Rectal smooth muscle tissue (tissue), 1 donor: ENCODE measurements around the gene SRR.
"Not testable (repeated sequence)": the region's sequence is repeated elsewhere in the genome, so short reads cannot be mapped to it uniquely, and the experiment has no call there.

ENCODE experiments used
- H3K27ac ChIP-seq: one replicate; pipeline ENCODE4 v1.7.0; 2013; ENCODE audit warnings: low read depth, low read length, inconsistent platforms
- H3K27me3 ChIP-seq: one replicate; pipeline ENCODE4 v1.7.0; 2013; ENCODE audit warnings: low read length; ENCODE audit not compliant: control insufficient read depth, insufficient read depth
- H3K36me3 ChIP-seq: one replicate; pipeline ENCODE4 v1.7.0; 2013; ENCODE audit warnings: low read length; ENCODE audit not compliant: control insufficient read depth, insufficient read depth
- H3K4me1 ChIP-seq: one replicate; pipeline ENCODE4 v1.7.0; 2013; ENCODE audit warnings: low read length; ENCODE audit not compliant: control insufficient read depth, insufficient read depth
- H3K4me3 ChIP-seq: one replicate; pipeline ENCODE4 v1.7.0; 2013; ENCODE audit warnings: low read length
- H3K9ac ChIP-seq: one replicate; pipeline ENCODE4 v1.7.0; 2013; ENCODE audit warnings: low read length

The SRR gene

GRCh38 chr17:2299756-2300155 is 4.0 kb upstream of the SRR start:
- Histone ChIP-seq H3K27ac (no peak overlapping the region), H3K4me3 (no peak overlapping the region), H3K27me3 (no peaks in the 10 kb centered on the region), H3K36me3 (no peaks in the 10 kb centered on the region), H3K4me1 (no peaks in the 10 kb centered on the region), H3K9ac (no peak overlapping the region)

DNA sequence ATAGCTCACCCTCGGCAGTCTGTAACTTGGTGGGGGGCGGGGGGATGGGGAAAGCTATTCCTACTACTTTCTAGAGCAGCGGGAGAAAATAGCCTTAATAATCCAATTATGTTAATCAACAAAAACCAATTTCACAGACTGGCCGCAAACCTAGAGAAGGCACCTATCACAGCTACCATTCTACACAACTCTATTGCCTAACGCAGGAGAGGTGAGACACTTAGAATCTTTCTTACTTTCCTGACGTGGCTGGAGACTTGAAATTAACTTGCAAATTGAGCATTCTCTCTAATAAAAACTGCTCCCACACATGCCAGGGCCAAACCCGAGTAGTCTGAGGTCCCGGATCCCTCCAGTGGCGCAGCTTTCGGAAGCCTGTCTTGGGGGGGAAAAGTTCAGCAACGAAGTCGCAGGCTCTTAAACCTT is 959 bp upstream of the SRR start:
- Histone ChIP-seq H3K36me3 (peaks cover 3% of the 10 kb centered on the region), H3K4me1 (no peaks in the 10 kb centered on the region), H3K27me3 (no peaks in the 10 kb centered on the region)

GRCh38 chr17:2304931-2305330 is 1.2 kb downstream of the SRR start:
- Histone ChIP-seq H3K4me3 (no peak overlapping the region), H3K9ac (no peak overlapping the region), H3K36me3 (peaks cover 3% of the 10 kb centered on the region), H3K27ac (no peak overlapping the region), H3K4me1 (no peaks in the 10 kb centered on the region), H3K27me3 (no peaks in the 10 kb centered on the region)

More for the DNA sequence above, 959 bp upstream of the SRR start:
- H3K27ac ChIP-seq = peak overlapping the region; percentile 87
- H3K9ac ChIP-seq = peak overlapping the region; percentile 92
- peak overlapping the region; percentile 69 for H3K4me3 ChIP-seq

DNA sequence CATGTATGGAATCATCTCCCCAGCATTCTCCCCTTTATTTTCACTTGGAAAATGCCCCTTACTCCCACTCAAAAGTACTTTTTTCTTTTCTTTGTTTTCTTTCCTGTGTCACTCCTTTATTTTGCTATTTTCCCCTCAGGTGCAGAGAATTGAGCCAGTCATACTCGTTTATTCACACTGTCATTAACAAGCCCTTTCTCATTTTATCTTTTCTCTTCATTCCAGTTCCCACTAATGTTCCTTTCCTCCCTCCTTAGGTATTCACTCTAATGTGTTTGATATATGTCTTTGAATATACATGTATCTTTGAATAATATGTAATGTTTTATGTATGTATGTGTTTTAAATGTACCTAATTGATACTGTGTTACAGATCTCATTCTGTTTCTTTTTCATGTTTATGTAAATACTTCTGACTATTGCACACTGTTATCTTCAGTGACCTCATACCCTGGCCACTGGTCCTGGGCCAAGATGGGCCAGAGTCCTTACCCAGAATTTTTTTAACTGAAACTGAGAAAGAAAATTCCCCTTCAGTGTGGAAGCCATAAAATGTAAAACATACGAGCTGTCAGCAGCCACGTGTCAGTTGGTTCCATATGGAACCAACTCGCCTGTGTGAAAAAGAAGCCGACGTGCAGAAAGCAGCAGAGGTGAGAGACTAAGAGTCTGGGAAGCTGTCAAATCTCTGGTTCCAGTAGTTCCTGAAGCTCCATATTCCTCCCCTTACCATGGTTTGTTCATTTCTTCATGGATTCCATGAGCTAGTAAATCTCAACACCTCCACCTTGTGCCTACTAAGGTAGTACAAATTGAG is 5.8 kb downstream of the SRR start:
- H3K4me1 ChIP-seq = no peaks in the 10 kb centered on the region
- H3K27me3 ChIP-seq = no peaks in the 10 kb centered on the region
- no peak overlapping the region for H3K4me3 ChIP-seq
- H3K9ac ChIP-seq = no peak overlapping the region
- no peak overlapping the region for H3K27ac ChIP-seq
- peaks cover 3% of the 10 kb centered on the region for H3K36me3 ChIP-seq

DNA sequence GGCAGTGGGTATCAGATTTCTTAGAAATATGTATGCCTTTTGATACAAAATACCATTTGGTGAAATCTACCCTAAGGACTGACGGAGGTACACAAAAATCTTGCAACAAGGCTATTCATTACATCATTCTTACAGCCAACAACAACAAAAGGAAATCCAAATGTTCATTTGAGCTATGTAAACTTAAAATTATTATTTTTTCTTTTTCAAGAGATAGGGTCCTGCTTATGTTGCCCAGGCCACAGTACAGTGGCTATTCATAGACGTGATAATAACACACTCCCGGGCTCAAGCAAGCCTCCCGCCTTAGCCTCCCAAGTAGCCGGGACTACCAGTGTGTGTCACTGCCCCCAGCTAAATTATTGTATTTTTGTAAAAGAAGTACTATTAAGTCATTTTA is 9.0 kb downstream of the SRR start:
- Histone ChIP-seq H3K27me3 (no peaks in the 10 kb centered on the region), H3K4me1 (no peaks in the 10 kb centered on the region), H3K27ac (no peak overlapping the region), H3K4me3 (no peak overlapping the region), H3K9ac (no peak overlapping the region), H3K36me3 (no peaks in the 10 kb centered on the region)

DNA sequence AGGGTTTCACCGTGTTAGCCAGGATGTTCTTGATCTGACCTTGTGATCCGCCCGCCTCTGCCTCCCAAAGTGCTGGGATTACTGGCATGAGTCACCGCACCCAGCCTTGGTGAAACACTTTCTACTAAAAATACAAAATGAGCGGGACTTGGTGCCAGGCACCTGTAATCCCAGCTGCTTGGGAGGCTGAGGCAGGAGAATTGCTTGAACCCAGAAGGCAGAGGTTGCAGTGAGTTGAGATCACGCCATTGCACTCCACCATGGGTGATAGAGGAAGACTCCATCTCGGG is 13.1 kb downstream of the SRR start:
- not testable (repeated sequence) for H3K27me3 ChIP-seq, H3K27ac ChIP-seq, H3K4me1 ChIP-seq, H3K9ac ChIP-seq, H3K4me3 ChIP-seq, H3K36me3 ChIP-seq

DNA sequence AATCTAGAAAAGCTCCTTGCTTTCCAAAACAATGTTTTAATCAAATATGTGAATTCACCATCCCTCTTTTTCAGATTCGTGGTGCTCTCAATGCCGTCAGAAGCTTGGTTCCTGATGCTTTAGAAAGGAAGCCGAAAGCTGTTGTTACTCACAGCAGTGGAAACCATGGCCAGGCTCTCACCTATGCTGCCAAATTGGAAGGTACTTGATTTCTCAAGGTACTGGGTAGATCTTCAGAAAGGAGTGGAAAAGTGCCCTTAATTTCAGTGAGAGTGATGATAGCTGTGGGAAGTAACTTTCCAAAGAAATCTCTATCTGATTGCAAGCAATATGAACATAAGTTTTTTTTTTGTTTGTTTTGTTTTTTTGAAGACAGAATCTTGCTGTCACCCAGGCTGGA is 14.0 kb downstream of the SRR start:
- Histone ChIP-seq H3K4me3 (no peak overlapping the region), H3K27me3 (no peaks in the 10 kb centered on the region), H3K36me3 (peaks cover 2% of the 10 kb centered on the region), H3K9ac (no peak overlapping the region), H3K4me1 (no peaks in the 10 kb centered on the region), H3K27ac (no peak overlapping the region)

- H3K36me3 ChIP-seq = peaks cover 12% of the 10 kb centered on the region
- no peak overlapping the region for H3K9ac ChIP-seq
- no peaks in the 10 kb centered on the region for H3K4me1 ChIP-seq
- no peak overlapping the region for H3K27ac ChIP-seq
- H3K4me3 ChIP-seq = no peak overlapping the region
- no peaks in the 10 kb centered on the region for H3K27me3 ChIP-seq
Measured at GRCh38 chr17:2319051-2319450, 15.3 kb downstream of the SRR start.

DNA sequence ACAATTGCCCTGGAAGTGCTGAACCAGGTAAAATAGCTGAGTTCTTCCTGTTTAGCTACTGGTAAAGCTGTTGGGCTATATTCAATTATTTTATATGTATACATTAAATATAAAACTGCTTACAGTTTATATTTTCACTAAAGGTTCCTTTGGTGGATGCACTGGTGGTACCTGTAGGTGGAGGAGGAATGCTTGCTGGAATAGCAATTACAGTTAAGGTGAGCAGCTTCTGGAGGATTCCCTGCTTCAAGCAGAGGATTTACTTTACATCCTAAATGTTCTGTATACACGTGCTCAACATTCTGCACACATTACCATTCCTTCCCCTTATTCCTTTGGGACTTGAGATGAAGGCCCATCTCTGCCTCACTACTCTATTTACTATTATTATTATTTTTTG is 17.6 kb downstream of the SRR start:
- Histone ChIP-seq H3K36me3 (peaks cover 23% of the 10 kb centered on the region), H3K4me1 (no peaks in the 10 kb centered on the region), H3K27me3 (no peaks in the 10 kb centered on the region), H3K9ac (no peak overlapping the region), H3K4me3 (no peak overlapping the region), H3K27ac (no peak overlapping the region)

DNA sequence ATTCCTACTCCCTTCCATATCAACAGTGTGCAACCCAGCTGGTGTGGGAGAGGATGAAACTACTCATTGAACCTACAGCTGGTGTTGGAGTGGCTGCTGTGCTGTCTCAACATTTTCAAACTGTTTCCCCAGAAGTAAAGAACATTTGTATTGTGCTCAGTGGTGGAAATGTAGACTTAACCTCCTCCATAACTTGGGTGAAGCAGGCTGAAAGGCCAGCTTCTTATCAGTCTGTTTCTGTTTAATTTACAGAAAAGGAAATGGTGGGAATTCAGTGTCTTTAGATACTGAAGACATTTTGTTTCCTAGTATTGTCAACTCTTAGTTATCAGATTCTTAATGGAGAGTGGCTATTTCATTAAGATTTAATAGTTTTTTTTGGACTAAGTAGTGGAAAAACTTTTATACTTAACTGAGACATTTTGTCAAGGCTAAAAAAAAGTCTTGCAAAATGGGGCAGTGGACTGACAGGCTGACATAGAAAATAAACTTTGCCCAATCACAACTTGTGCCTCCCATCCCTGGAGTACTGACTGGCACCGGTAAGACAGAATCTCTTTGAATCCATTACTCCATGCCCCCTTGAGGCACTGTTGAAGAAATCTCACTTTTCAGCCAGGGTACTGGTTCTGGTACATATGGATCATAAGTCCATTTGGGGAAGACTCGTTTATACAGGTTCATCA is 20.0 kb downstream of the SRR start:
- Histone ChIP-seq H3K36me3 (peaks cover 23% of the 10 kb centered on the region), H3K4me3 (no peak overlapping the region), H3K27ac (no peak overlapping the region), H3K4me1 (no peaks in the 10 kb centered on the region), H3K27me3 (no peaks in the 10 kb centered on the region), H3K9ac (no peak overlapping the region)

DNA sequence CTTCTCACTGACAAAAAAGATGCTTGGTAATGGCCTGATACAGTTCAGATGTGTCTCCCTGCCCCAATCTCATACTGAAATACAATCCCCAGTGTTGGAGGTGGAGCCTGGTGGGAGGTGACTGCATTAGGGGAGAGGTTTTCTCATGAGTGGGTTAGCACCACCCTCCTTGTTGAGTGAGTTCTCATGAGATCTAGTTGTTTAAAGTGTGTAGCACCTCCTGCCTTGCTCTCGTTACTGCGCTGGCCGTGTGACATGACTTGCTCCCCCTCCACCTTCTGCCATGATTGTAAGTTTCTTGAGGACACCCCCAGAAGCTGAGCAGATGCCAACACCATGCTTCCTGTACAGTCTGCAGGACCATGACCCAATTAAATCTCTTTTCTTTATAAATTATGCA is 27.6 kb downstream of the SRR start:
- Histone ChIP-seq H3K27me3 (no peaks in the 10 kb centered on the region), H3K4me3 (no peak overlapping the region), H3K36me3 (peaks cover 42% of the 10 kb centered on the region), H3K4me1 (peaks cover 5% of the 10 kb centered on the region), H3K9ac (no peak overlapping the region), H3K27ac (no peak overlapping the region)

DNA sequence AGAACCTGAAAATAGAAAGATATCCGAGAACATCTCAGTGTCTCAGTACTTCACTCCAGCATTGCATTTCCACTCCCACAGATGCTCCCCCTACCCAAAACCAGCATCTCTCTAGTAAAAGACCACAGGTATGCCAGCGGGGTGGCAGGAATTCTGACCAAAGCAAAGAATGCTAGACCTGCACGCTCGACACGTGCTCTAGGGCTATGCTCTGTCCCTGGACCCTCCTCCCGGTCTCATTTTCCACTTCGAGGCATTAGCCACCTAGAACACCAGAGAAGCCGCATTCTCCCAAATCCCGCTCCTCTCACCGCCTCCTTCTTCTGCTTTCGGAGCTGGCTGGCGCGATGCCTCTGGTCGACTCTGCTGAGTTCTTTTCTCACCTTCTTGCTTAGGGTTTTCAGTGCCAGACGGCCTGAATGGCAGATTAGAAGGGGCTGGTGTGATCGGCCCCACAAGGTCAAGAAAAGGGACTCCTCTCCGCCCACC is 32.0 kb downstream of the SRR start:
- H3K4me3 ChIP-seq = peak overlapping the region; percentile 84
- no peaks in the 10 kb centered on the region for H3K27me3 ChIP-seq
- H3K9ac ChIP-seq = peak overlapping the region; percentile 71
- H3K36me3 ChIP-seq = peaks cover 25% of the 10 kb centered on the region
- peak overlapping the region; percentile 20 for H3K27ac ChIP-seq
- H3K4me1 ChIP-seq = peaks cover 8% of the 10 kb centered on the region
